H1 (cell line): Measurements from ENCODE around the gene SHOX. TPM values are rescaled to one million over a fixed set of nuclear protein-coding genes. Genes with fewer than 3 reads are reported as not detected.
A peak's percentile ranks its signal among the peaks of the same experiment; 100 is the strongest.

Source experiments
- CTCF ChIA-PET: fragments of 300-600 bp; sonication (Branson Sonifier 250); formaldehyde crosslinking; loops from one replicate; lab custom pipeline; 2021; ENCODE audit not compliant: partially characterized antibody; lab: Charles Lee
- POLR2A ChIA-PET: fragments of 300-600 bp; sonication (Branson Sonifier 250); formaldehyde crosslinking; loops from one replicate; lab custom pipeline; 2021; ENCODE audit warnings: inconsistent platforms; ENCODE audit not compliant: partially characterized antibody; lab: Charles Lee
- DNase-seq, 2 experiments: peaks; one replicate each; pipeline versions ENCODE4 v3.0.0 to v3.0.0-alpha.2; 2010 to 2022; ENCODE audit warnings: low spot score in 2 of 2, low read depth in 1 of 2, mixed read lengths in 1 of 2
- FAIRE-seq: peaks from 2 replicates; lab custom pipeline; 2011; peaks lifted over from hg19 to GRCh38; lab: Jason Lieb, UNC
- H2AFZ ChIP-seq: 2 replicates; pipeline ENCODE4 v1.8.1; 2012; ENCODE audit warnings: low read length, inconsistent platforms
- H2AK5ac ChIP-seq: 2 replicates; pipeline ENCODE4 v1.6.1; 2013; ENCODE audit warnings: low read depth, low read length
- H2BK120ac ChIP-seq: replicated peaks from 2 replicates; pipeline ENCODE3; 2013; ENCODE audit warnings: low read depth, low read length, inconsistent platforms
- H2BK12ac ChIP-seq: 2 replicates; pipeline ENCODE4 v1.6.1; 2013; ENCODE audit warnings: low read depth, low read length
- H2BK15ac ChIP-seq: 2 replicates; pipeline ENCODE4 v1.6.1; 2013; ENCODE audit warnings: low read length
- H2BK20ac ChIP-seq: 2 replicates; pipeline ENCODE4 v1.6.1; 2013; ENCODE audit warnings: low read length
- H2BK5ac ChIP-seq: 2 replicates; pipeline ENCODE4 v1.6.1; 2013; ENCODE audit warnings: low read depth, low read length
- H3K14ac ChIP-seq: 2 replicates; pipeline ENCODE4 v1.6.1; 2013; ENCODE audit warnings: inconsistent platforms; ENCODE audit not compliant: insufficient read length
- H3K18ac ChIP-seq: 2 replicates; pipeline ENCODE4 v1.6.1; 2013; ENCODE audit warnings: low read length; ENCODE audit errors: extremely low read depth
- H3K23ac ChIP-seq: 2 replicates; pipeline ENCODE4 v1.6.1; 2013; ENCODE audit warnings: inconsistent platforms; ENCODE audit not compliant: insufficient read length
- H3K23me2 ChIP-seq: 2 replicates; pipeline ENCODE4 v1.6.1; 2013; ENCODE audit warnings: low read depth, low read length
- H3K27ac ChIP-seq: 2 replicates; pipeline ENCODE4 v1.6.1; 2011; ENCODE audit warnings: low read depth, low read length, inconsistent platforms
- H3K27me3 ChIP-seq, 4 experiments: replicated peaks in 1 of 4; 1 replicate in 1 of 4; 2 replicates in 3 of 4; pipeline versions ENCODE4 v1.6.1 to v1.8.1; 2011 to 2013; ENCODE audit warnings: low read length in 3 of 4, mild to moderate bottlenecking in 3 of 4, inconsistent platforms in 2 of 4, mixed read lengths in 2 of 4, moderate library complexity in 1 of 4; ENCODE audit not compliant: control insufficient read depth in 3 of 4, insufficient read depth in 3 of 4; ENCODE audit errors: extremely low read depth in 1 of 4
- H3K36me3 ChIP-seq, 4 experiments: 2 replicates each; pipeline versions ENCODE4 v1.6.1 to v1.8.1; 2011 to 2013; ENCODE audit warnings: mild to moderate bottlenecking in 4 of 4, low read length in 3 of 4, moderate library complexity in 2 of 4, control low read depth in 1 of 4, inconsistent platforms in 1 of 4; ENCODE audit not compliant: insufficient read depth in 4 of 4, control insufficient read depth in 2 of 4
- H3K4ac ChIP-seq: replicated peaks from 2 replicates; pipeline ENCODE3; 2013; ENCODE audit warnings: low read length, low read depth, mixed read lengths, inconsistent platforms; ENCODE audit not compliant: insufficient read length
- H3K4me1 ChIP-seq, 4 experiments: replicated peaks in 1 of 4; 1 replicate in 1 of 4; 2 replicates in 3 of 4; pipeline versions ENCODE4 v1.6.1 to v1.8.1; 2011 to 2013; ENCODE audit warnings: low read length in 3 of 4, inconsistent platforms in 2 of 4, mixed read lengths in 1 of 4; ENCODE audit not compliant: insufficient read depth in 4 of 4, control insufficient read depth in 3 of 4
- H3K4me2 ChIP-seq, 2 experiments: 2 replicates each; pipeline versions ENCODE4 v1.6.1 to v1.8.1; 2011 to 2013; ENCODE audit warnings: low read depth in 2 of 2, low read length in 2 of 2, control low read depth in 1 of 2, inconsistent platforms in 1 of 2, mild to moderate bottlenecking in 1 of 2; ENCODE audit not compliant: insufficient read depth in 1 of 2
- H3K4me3 ChIP-seq, 4 experiments: fragments of 200-600, 300-600 bp in 1 of 4; sonication (generic), shearing (Covaris generic), sonication (Bioruptor Twin) in 1 of 4; 2 replicates each; pipeline versions ENCODE4 v1.5.1 to v1.8.1; 2011 to 2016; ENCODE audit warnings: low read length in 4 of 4, low read depth in 3 of 4, control low read depth in 2 of 4, inconsistent platforms in 2 of 4, mild to moderate bottlenecking in 2 of 4, mixed read lengths in 1 of 4, moderate library complexity in 1 of 4; ENCODE audit not compliant: insufficient read depth in 2 of 4; ENCODE audit errors: extremely low read depth in 1 of 4
- H3K56ac ChIP-seq: replicated peaks from 2 replicates; pipeline ENCODE3; 2013; ENCODE audit warnings: low read depth, mild to moderate bottlenecking, mixed read lengths, low read length, inconsistent platforms; ENCODE audit not compliant: insufficient read length
- H3K79me1 ChIP-seq: 2 replicates; pipeline ENCODE4 v1.6.1; 2013; ENCODE audit warnings: low read depth, low read length, control low read depth
- H3K79me2 ChIP-seq, 2 experiments: 2 replicates each; pipeline versions ENCODE4 v1.6.1 to v1.8.1; 2012 to 2013; ENCODE audit warnings: low read length in 2 of 2, mild to moderate bottlenecking in 2 of 2, inconsistent platforms in 1 of 2; ENCODE audit not compliant: insufficient read depth in 2 of 2, control insufficient read depth in 1 of 2
- H3K9ac ChIP-seq, 4 experiments: replicated peaks in 1 of 4; 1 replicate in 1 of 4; 2 replicates in 3 of 4; pipeline versions ENCODE4 v1.6.1 to v1.8.1; 2011 to 2013; ENCODE audit warnings: low read depth in 3 of 4, low read length in 3 of 4, control low read depth in 2 of 4, mild to moderate bottlenecking in 2 of 4, moderate library complexity in 2 of 4, inconsistent platforms in 1 of 4; ENCODE audit errors: extremely low read depth in 1 of 4
- H3K9me3 ChIP-seq, 2 experiments: 2 replicates each; pipeline versions ENCODE4 v1.6.1 to v1.8.1; 2012 to 2013; ENCODE audit warnings: mild to moderate bottlenecking in 2 of 2, moderate library complexity in 2 of 2, control low read depth in 1 of 2, inconsistent platforms in 1 of 2, low read depth in 1 of 2, low read length in 1 of 2, mixed read lengths in 1 of 2; ENCODE audit not compliant: insufficient read depth in 2 of 2
- H4K20me1 ChIP-seq, 2 experiments: replicated peaks in 1 of 2; 2 replicates each; pipeline versions ENCODE3 to v1.8.1; 2011 to 2013; ENCODE audit warnings: inconsistent platforms in 2 of 2, low read length in 2 of 2, mild to moderate bottlenecking in 1 of 2; ENCODE audit not compliant: insufficient read depth in 2 of 2, control insufficient read depth in 1 of 2
- H4K5ac ChIP-seq: 2 replicates; pipeline ENCODE4 v1.6.1; 2013; ENCODE audit warnings: low read length, low read depth, mixed read lengths, inconsistent platforms; ENCODE audit not compliant: insufficient read length
- H4K8ac ChIP-seq: 2 replicates; pipeline ENCODE4 v1.8.0; 2013; ENCODE audit warnings: mild to moderate bottlenecking, moderate library complexity, low read length, inconsistent platforms; ENCODE audit not compliant: insufficient read depth; ENCODE audit errors: extremely low read depth
- H4K91ac ChIP-seq: replicated peaks from 2 replicates; pipeline ENCODE3; 2013; ENCODE audit warnings: low read length, mixed read lengths, inconsistent platforms; ENCODE audit not compliant: insufficient read length
- EP300 ChIP-seq, 2 experiments: IDR thresholded peaks; 1 replicate in 1 of 2; 2 replicates in 1 of 2; pipeline ENCODE4 v1.6.1; 2011 to 2012; ENCODE audit warnings: low read depth in 2 of 2, low read length in 2 of 2, mild to moderate bottlenecking in 2 of 2, borderline replicate concordance in 1 of 2, inconsistent platforms in 1 of 2, moderate library complexity in 1 of 2
- KDM1A ChIP-seq: fragments of 200-600, 300-600 bp; sonication (generic); IDR thresholded peaks from 2 replicates; pipeline ENCODE4 v1.7.1; 2016; ENCODE audit warnings: mild to moderate bottlenecking, low read length, borderline replicate concordance
- WGBS, 2 experiments: shearing (Covaris generic) in 1 of 2; methylation state at CpG; one replicate each; pipeline versions ENCODE4 v1.1.6 to v1.1.7; 2013 to 2015; ENCODE audit warnings: low lambda C conversion rate in 2 of 2, mixed read lengths in 2 of 2, inconsistent platforms in 1 of 2, low coverage in 1 of 2, missing lambda C conversion rate in 1 of 2; ENCODE audit not compliant: insufficient replicate concordance in 2 of 2, insufficient coverage in 1 of 2, insufficient read length in 1 of 2; ENCODE audit errors: extremely low coverage in 1 of 2, missing lambda C conversion rate in 1 of 2; 5-methylcytosine and 5-hydroxymethylcytosine counted together
- polyA plus RNA-seq, 7 experiments: library from polyadenylated mRNA; depleted of rRNA in 3 of 7; stranded (reverse) in 5 of 7; unstranded in 2 of 7; fragments of >200 nt in 5 of 7; fragments of 200-250 nt in 2 of 7; gene quantifications; 1 replicate in 5 of 7; 2 replicates in 1 of 7; 4 replicates in 1 of 7; pipeline versions ENCODE4 v1.2.1 to v1.2.3, GENCODE V29; 2011 to 2013; ENCODE audit warnings: missing spikeins in 2 of 7, mixed read lengths in 2 of 7
- total RNA-seq: library from RNA; stranded (reverse); fragmentation: NEBNext Ultra II Directional; extraction: Animal tissue kit (Norgen Biotek cat#: 25700); gene quantifications from 2 replicates; pipeline ENCODE4 v1.2.1, GENCODE V29; 2021

Gene SHOX
- total and polyA plus RNA-seq, 2 of the 8 experiments (the other 6 are each of a cell fraction or from before 2014, with no cell fraction given) = 0.05 to 0.15 TPM

GRCh38 chrX:636981-637659 is 6.5 kb downstream of the SHOX start:
- H4K5ac ChIP-seq = no peak overlapping the region
- DNase-seq = peak in 1 of 2 experiments; percentile 47
- H2BK120ac ChIP-seq = no peak overlapping the region
- H3K23ac ChIP-seq = no peak overlapping the region
- H2AFZ ChIP-seq = no peak overlapping the region
- POLR2A ChIA-PET = no interaction called here
- no peak overlapping the region for H3K9ac ChIP-seq
- no peaks in the 10 kb centered on the region for H3K36me3 ChIP-seq
- FAIRE-seq = no peak
- no peak overlapping the region for H2BK15ac ChIP-seq
- H2BK12ac ChIP-seq = peak overlapping the region; percentile 92; the same call in 1 of the 2 replicates
- no peak overlapping the region for H3K27ac ChIP-seq
- no peak overlapping the region; the same call in 1 of the 2 replicates for H3K18ac ChIP-seq
- no peak overlapping the region for H3K56ac ChIP-seq
- no peak overlapping the region for H4K91ac ChIP-seq
- peaks cover 82 to 93% (median 92%) of the 10 kb centered on the region in 4 experiments for H3K27me3 ChIP-seq
- H3K23me2 ChIP-seq = no peaks in the 10 kb centered on the region; the same call in 1 of the 2 replicates
- H3K9me3 ChIP-seq = no peaks in the 10 kb centered on the region; a peak in 1 of 4 replicates
- CTCF ChIA-PET = no interaction called here
- H4K8ac ChIP-seq = no peak overlapping the region
- peak overlapping the region; percentile 29 to 49; a peak in 1 of 4 replicates for H3K4me2 ChIP-seq
- H4K20me1 ChIP-seq = peaks cover 2 to 12% of the 10 kb centered on the region in 2 experiments
- TF ChIP-seq EP300 (IDR thresholded peaks at IDR 0.05; ENCODE audit: borderline replicate concordance in 1 of 2, low read depth in 2 of 2, low read length in 2 of 2) = 0 out of 3 replicates have a peak, but pooled peaks of 1 of the 2 experiments have one; percentile 23
- TF ChIP-seq KDM1A = no peak
- H3K14ac ChIP-seq = no peak overlapping the region
- no peak overlapping the region for H2BK20ac ChIP-seq
- WGBS, 2 experiments = 7% methylated on average over 27 of the region's 27 CpGs; no CpG with 5 or more reads in 1 of the 2 experiments
- no peak overlapping the region for H3K4ac ChIP-seq
- H2AK5ac ChIP-seq = no peak overlapping the region
- no peaks in the 10 kb centered on the region for H3K79me1 ChIP-seq
- no peak overlapping the region for H2BK5ac ChIP-seq
- H3K4me1 ChIP-seq = peaks cover 18 to 48% (median 25%) of the 10 kb centered on the region in 4 experiments
- H3K79me2 ChIP-seq = no peaks in the 10 kb centered on the region
- peak overlapping the region in 1 of 4 experiments; percentile 51; a peak in 2 of 8 replicates for H3K4me3 ChIP-seq
